ENCODE measurements around the gene SPAG5. TPM values are rescaled to one million over a fixed set of nuclear protein-coding genes. Genes with fewer than 3 reads are reported as not detected.

The SPAG5 gene
- total and polyA plus RNA-seq, 10 of the 15 experiments (the other 5 are each of a cell fraction or from before 2014, with no cell fraction given) = 73.5 to 171 (median 106) TPM

DNA sequence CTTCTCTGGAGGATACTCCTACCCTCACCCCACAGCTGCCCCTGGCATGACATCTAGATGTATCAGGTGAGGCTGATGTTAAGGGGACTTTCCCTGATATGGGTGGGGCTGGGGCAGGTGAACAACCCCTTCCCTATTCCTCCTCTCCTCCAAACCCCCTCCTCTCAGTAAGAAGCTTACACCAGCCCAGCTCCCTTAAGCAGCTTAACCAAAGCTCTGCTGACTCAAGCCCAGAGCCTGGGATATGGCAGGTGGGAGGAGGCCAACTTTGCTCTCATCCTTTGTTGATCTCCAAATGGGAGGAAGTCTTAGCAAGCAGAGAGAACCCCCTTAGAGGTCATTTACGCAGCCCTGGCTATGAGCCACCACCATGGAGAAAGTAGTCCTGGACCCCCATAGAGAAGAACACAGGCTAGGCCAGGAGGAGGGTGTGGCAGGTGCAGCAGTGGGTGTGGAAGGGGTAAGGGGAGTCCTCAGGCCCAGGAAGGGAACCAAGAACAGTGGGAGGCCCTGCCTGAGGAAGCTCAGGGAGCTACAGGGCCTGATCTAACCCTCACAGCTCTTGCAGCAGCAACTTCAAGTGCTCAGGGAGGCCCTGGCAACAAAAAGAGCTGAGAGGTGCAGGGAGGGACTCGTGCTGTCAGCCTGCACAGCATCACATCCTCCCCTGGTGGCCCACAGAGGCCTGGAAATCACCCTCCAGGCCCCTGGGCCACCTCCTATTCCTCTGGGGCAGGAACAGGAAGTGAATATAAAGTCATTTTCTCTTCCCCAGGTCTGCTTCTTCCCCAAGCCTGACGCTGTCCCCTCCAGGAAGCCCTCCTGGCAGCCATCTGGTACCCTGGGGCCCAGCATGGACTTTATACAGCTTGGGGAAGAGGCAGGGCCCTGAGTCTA, 49.3 kb downstream of the SPAG5 start:
- H3K4me2 ChIP-seq (ENCODE audit: control insufficient read depth, insufficient read depth) = peak overlapping the region; percentile 97
- H3K27ac ChIP-seq (ENCODE audit: control insufficient read depth, insufficient read depth) = peak overlapping the region; percentile 73
- ChIA-PET POLR2A (interaction anchor here (0.6 to 9.1 kb wide), 18 partner anchors 8 to 567 kb away, joined by 3 to 148 read pairs (median 6); partner anchors contain the start of genes ALDOC, BLTP2, PIGS and PROCA1), RAD21 (ENCODE audit: unreplicated experiment) (interaction anchor here (0.6 to 8.3 kb wide), 14 partner anchors 10 to 178 kb away, joined by 3 to 102 read pairs (median 6); partner anchors contain the start of genes ALDOC and PIGS), SMC1A (ENCODE audit: uncharacterized antibody, unreplicated experiment) (interaction anchor here (0.9 to 6.1 kb wide), 15 partner anchors 20 to 65 kb away, joined by 3 to 89 read pairs (median 4); partner anchors contain the start of genes ALDOC, PIGS, RSKR and SPAG5), CTCF (interaction anchor here (0.6 to 13.9 kb wide), 14 partner anchors 9 to 347 kb away, joined by 3 to 316 read pairs (median 12); partner anchors contain the start of genes ALDOC, BLTP2, PIGS and RSKR)
- H3K27me3 ChIP-seq (replicated peaks in 1 of 2; ENCODE audit: control insufficient read depth in 2 of 2, insufficient read depth in 2 of 2, low read length in 1 of 2) = no peaks in the 10 kb centered on the region
- no peaks in the 10 kb centered on the region for H4K20me1 ChIP-seq (ENCODE audit: control insufficient read depth, insufficient read depth)
- H3K9ac ChIP-seq (ENCODE audit: control insufficient read depth, insufficient read depth, low read length) = peak overlapping the region; percentile 79
- in situ Hi-C loops (cut with MboI) = loop anchor here (5.0 to 25.0 kb wide), 3 partner anchors 52 to 1062 kb away; partner anchors contain the start of genes SARM1 and VTN
- 0% methylated on average over 3 of the region's 3 CpGs for WGBS (ENCODE audit: insufficient coverage, insufficient replicate concordance, low lambda C conversion rate, missing lambda C conversion rate)
- H3K79me2 ChIP-seq (ENCODE audit: control insufficient read depth, insufficient read depth, low read length) = peaks cover 50% of the 10 kb centered on the region
- DNase-seq (ENCODE audit: low read depth, low spot score) = no peak
- peaks cover 3 to 14% of the 10 kb centered on the region in 2 experiments; a peak in 2 of 4 replicates for H3K36me3 ChIP-seq (ENCODE audit: control insufficient read depth in 2 of 2, insufficient read depth in 2 of 2, low read length in 1 of 2)
- peak; percentile 86 for FAIRE-seq
- no peaks in the 10 kb centered on the region for H3K9me3 ChIP-seq (replicated peaks; ENCODE audit: control insufficient read depth, insufficient read depth, low read length)
- ATAC-seq = peak; percentile 74
- peaks cover 38% of the 10 kb centered on the region for H3K4me1 ChIP-seq (ENCODE audit: control insufficient read depth, insufficient read depth, low read length)
- H2AFZ ChIP-seq (ENCODE audit: control insufficient read depth, low read depth, low read length) = no peak overlapping the region; the same call in 1 of the 2 replicates
- intact Hi-C loops (cut with micrococcal nuclease; ENCODE audit: unreplicated experiment) = loop anchor here (2.0 to 10.0 kb wide), 4 partner anchors 49 to 175 kb away; partner anchors contain the start of genes PROCA1, RAB34, RPL23A and SARM1
- TSS peak; percentile 46 for BruUV-seq (replicated peaks)
- H3K4me3 ChIP-seq = peak overlapping the region; percentile 98
- TF ChIP-seq MEF2B (IDR thresholded peaks at IDR 0.05; ENCODE audit: partially characterized antibody, poor library complexity, severe bottlenecking) (peak; percentile 93), MXI1 (IDR thresholded peaks at IDR 0.05; ENCODE audit: low read depth, low read length) (no peak; the same call in 1 of the 2 replicates), NR2F1 (conservative IDR thresholded peaks at IDR 0.05) (0 out of 2 replicates have a peak, but pooled peaks have one; percentile 33), EGR1 (IDR thresholded peaks at IDR 0.05; ENCODE audit: borderline replicate concordance in 1 of 2, low read depth in 2 of 2, low read length in 2 of 2) (peak in 1 of 2 experiments; percentile 17; a peak in 1 of 3 replicates), CREB1 (IDR thresholded peaks at IDR 0.05; ENCODE audit: low read depth) (no peak), GATAD2B (conservative IDR thresholded peaks at IDR 0.05; ENCODE audit: low read depth) (0 out of 2 replicates have a peak, but pooled peaks have one; percentile 19), BHLHE40 (IDR thresholded peaks at IDR 0.05; ENCODE audit: borderline replicate concordance in 1 of 2, low read depth in 2 of 2, low read length in 1 of 2) (peak; percentile 57 to 71; a peak in 2 of 4 replicates), POLR2AphosphoS5 (IDR thresholded peaks at IDR 0.05; ENCODE audit: low read length) (peak; percentile 40; the same call in 1 of the 2 replicates), SPI1 (IDR thresholded peaks at IDR 0.05; ENCODE audit: borderline replicate concordance, insufficient read depth, low read depth, low read length) (peak; percentile 80; the same call in 1 of the 2 replicates), POLR2A (IDR thresholded peaks at IDR 0.05; ENCODE audit: low read depth, low read length) (peak; percentile 50)
- TF ChIP-seq, protein P1, sequence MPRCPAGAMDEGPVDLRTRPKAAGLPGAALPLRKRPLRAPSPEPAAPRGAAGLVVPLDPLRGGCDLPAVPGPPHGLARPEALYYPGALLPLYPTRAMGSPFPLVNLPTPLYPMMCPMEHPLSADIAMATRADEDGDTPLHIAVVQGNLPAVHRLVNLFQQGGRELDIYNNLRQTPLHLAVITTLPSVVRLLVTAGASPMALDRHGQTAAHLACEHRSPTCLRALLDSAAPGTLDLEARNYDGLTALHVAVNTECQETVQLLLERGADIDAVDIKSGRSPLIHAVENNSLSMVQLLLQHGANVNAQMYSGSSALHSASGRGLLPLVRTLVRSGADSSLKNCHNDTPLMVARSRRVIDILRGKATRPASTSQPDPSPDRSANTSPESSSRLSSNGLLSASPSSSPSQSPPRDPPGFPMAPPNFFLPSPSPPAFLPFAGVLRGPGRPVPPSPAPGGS (IDR thresholded peaks at IDR 0.05; ENCODE audit: borderline replicate concordance, insufficient read depth, low read depth, low read length, poor library complexity, severe bottlenecking) = peak; percentile 31
- TF ChIP-seq, protein P2, sequence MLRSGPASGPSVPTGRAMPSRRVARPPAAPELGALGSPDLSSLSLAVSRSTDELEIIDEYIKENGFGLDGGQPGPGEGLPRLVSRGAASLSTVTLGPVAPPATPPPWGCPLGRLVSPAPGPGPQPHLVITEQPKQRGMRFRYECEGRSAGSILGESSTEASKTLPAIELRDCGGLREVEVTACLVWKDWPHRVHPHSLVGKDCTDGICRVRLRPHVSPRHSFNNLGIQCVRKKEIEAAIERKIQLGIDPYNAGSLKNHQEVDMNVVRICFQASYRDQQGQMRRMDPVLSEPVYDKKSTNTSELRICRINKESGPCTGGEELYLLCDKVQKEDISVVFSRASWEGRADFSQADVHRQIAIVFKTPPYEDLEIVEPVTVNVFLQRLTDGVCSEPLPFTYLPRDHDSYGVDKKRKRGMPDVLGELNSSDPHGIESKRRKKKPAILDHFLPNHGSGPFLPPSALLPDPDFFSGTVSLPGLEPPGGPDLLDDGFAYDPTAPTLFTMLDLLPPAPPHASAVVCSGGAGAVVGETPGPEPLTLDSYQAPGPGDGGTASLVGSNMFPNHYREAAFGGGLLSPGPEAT (IDR thresholded peaks at IDR 0.05; ENCODE audit: low read depth) = peak; percentile 46; the same call in 1 of the 2 replicates
- TF ChIP-seq, protein P3, sequence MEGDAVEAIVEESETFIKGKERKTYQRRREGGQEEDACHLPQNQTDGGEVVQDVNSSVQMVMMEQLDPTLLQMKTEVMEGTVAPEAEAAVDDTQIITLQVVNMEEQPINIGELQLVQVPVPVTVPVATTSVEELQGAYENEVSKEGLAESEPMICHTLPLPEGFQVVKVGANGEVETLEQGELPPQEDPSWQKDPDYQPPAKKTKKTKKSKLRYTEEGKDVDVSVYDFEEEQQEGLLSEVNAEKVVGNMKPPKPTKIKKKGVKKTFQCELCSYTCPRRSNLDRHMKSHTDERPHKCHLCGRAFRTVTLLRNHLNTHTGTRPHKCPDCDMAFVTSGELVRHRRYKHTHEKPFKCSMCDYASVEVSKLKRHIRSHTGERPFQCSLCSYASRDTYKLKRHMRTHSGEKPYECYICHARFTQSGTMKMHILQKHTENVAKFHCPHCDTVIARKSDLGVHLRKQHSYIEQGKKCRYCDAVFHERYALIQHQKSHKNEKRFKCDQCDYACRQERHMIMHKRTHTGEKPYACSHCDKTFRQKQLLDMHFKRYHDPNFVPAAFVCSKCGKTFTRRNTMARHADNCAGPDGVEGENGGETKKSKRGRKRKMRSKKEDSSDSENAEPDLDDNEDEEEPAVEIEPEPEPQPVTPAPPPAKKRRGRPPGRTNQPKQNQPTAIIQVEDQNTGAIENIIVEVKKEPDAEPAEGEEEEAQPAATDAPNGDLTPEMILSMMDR (IDR thresholded peaks at IDR 0.05 in 2 of 3, conservative IDR thresholded peaks at IDR 0.05 in 1 of 3; ENCODE audit: control insufficient read depth in 2 of 3, extremely low read depth in 1 of 3, insufficient read depth in 1 of 3, low read depth in 3 of 3, low read length in 3 of 3) = peak; percentile 5 to 19 (median 14); a peak in 4 of 6 replicates

Data from GM12878 (cell line).